Cardiac muscle cell (in vitro differentiated cells and primary cell): ENCODE measurements around the gene ICOSLG. TPM values are rescaled to one million over a fixed set of nuclear protein-coding genes. Genes with fewer than 3 reads are reported as not detected.
"Not testable (repeated sequence)": the region's sequence is repeated elsewhere in the genome, so short reads cannot be mapped to it uniquely, and the experiment has no call there.

ENCODE experiments used
- DNase-seq, 2 donors: peaks; one replicate each; pipeline versions ENCODE4 v3.0.0 to v3.0.0-alpha.2; 2010 to 2017; ENCODE audit warnings: low read depth in 1 of 2, low spot score in 1 of 2
- H3K27ac ChIP-seq: fragments of 200-600 bp; sonication (generic); 2 replicates; pipeline ENCODE4 v1.5.1; 2016
- H3K27me3 ChIP-seq: fragments of 200-600 bp; sonication (generic); 2 replicates; pipeline ENCODE4 v1.6.0; 2016; ENCODE audit warnings: control low read depth
- H3K36me3 ChIP-seq: fragments of 200-600 bp; sonication (generic); 2 replicates; pipeline ENCODE4 v1.5.1; 2016; ENCODE audit warnings: control low read depth
- H3K4me1 ChIP-seq: fragments of 200-600 bp; sonication (generic); 2 replicates; pipeline ENCODE4 v1.8.1; 2017; ENCODE audit warnings: low read depth, mild to moderate bottlenecking, mixed run types
- H3K4me3 ChIP-seq: fragments of 200-600 bp; sonication (generic); 2 replicates; pipeline ENCODE4 v1.5.1; 2016; ENCODE audit warnings: mild to moderate bottlenecking
- H3K9me3 ChIP-seq: fragments of 200-600 bp; sonication (generic); 2 replicates; pipeline ENCODE4 v1.5.1; 2017; ENCODE audit warnings: low read depth, mild to moderate bottlenecking, control low read depth
- polyA plus RNA-seq: library from polyadenylated mRNA; unstranded; fragments of >200 nt; fragmentation: Nextera tagmentation; extraction: Ambion mirVana; gene quantifications from 2 replicates; pipeline ENCODE4 v1.2.1, GENCODE V29; 2016
- total RNA-seq: library from RNA; depleted of rRNA; stranded (reverse); fragments of >200 nt; gene quantifications from 2 replicates; pipeline ENCODE4 v1.2.3, GENCODE V29; 2016
- TF ChIP-seq, protein P1 (sequence below): IDR thresholded peaks from 2 replicates; pipeline ENCODE4 v1.5.1; 2012; ENCODE audit warnings: low read depth, mild to moderate bottlenecking, low read length

ICOSLG gene
- total and polyA plus RNA-seq, 2 experiments from 2014 or later: 0.12 TPM; not detected in 1

DNA sequence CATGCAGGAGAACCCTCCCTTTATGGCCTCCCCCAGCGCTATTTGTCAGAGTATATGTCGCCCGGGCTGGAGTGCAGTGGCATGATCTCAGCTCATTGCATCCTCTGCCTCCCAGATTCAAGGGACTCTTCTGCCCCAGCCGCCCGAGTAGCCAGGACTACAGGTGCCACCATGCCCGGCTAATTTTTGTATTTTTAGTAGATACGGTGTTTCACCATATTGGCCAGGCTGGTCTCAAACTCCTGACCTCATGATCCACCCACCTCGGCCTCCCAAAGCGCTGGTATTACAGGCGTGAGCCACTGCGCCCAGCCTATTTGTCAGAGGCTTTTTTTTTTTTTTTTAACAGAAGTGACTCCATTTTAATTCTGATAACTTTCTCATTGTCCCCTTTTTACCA is 40.7 kb downstream of the ICOSLG start:
- H3K4me3 ChIP-seq: not testable (repeated sequence)

DNA sequence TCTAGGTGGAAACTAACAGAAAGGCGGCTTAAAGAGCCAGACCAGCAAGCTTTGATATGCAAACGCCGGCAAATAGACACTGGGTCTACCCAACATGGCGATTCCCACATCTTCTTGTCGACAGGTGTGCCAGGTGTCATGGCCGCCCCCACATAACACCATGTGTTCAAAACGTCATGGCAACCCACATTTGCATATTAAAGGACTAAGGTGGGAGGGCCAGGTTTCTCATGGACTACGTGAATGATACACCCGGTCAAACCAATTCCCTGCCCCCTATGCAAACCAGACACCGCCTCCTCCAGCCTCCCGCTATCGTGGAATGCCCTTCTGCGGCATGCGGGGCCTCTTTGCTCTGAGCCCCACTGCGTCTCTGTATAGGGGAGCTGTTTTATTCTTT is 41.3 kb downstream of the ICOSLG start:
- no peaks in the 10 kb centered on the region for H3K4me1 ChIP-seq
- no peak for DNase-seq
- H3K27ac ChIP-seq: no peak overlapping the region
- no peak overlapping the region for H3K4me3 ChIP-seq
- TF ChIP-seq, protein P1, sequence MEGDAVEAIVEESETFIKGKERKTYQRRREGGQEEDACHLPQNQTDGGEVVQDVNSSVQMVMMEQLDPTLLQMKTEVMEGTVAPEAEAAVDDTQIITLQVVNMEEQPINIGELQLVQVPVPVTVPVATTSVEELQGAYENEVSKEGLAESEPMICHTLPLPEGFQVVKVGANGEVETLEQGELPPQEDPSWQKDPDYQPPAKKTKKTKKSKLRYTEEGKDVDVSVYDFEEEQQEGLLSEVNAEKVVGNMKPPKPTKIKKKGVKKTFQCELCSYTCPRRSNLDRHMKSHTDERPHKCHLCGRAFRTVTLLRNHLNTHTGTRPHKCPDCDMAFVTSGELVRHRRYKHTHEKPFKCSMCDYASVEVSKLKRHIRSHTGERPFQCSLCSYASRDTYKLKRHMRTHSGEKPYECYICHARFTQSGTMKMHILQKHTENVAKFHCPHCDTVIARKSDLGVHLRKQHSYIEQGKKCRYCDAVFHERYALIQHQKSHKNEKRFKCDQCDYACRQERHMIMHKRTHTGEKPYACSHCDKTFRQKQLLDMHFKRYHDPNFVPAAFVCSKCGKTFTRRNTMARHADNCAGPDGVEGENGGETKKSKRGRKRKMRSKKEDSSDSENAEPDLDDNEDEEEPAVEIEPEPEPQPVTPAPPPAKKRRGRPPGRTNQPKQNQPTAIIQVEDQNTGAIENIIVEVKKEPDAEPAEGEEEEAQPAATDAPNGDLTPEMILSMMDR: no peak
- no peaks in the 10 kb centered on the region for H3K9me3 ChIP-seq
- no peaks in the 10 kb centered on the region for H3K36me3 ChIP-seq
- no peaks in the 10 kb centered on the region for H3K27me3 ChIP-seq

More for the DNA sequence above, 40.7 kb downstream of the ICOSLG start:
- not testable (repeated sequence) for H3K9me3 ChIP-seq, H3K4me1 ChIP-seq, DNase-seq, H3K27ac ChIP-seq, H3K36me3 ChIP-seq, H3K27me3 ChIP-seq

DNA sequence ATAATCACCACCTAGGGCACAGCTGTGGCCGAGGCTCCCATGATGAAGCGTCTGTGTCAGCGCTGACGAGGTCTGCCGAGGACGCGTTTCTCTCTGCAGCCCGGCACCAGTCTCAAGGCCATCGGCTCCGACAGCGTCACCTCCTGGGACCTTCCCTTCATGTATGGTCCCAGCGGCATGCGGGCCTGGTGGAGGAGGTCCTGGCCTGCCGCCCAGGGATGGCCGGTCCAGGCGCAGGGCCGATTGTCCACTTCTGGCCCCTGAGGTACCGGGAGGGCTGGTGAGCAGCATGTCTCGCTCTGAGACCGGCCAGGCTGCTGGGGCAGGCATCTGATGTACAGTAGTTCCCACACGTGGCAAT is 43.6 kb downstream of the ICOSLG start:
- H3K4me3 ChIP-seq, DNase-seq, H3K27me3 ChIP-seq, H3K27ac ChIP-seq, H3K36me3 ChIP-seq, H3K4me1 ChIP-seq, H3K9me3 ChIP-seq: not testable (repeated sequence)

DNA sequence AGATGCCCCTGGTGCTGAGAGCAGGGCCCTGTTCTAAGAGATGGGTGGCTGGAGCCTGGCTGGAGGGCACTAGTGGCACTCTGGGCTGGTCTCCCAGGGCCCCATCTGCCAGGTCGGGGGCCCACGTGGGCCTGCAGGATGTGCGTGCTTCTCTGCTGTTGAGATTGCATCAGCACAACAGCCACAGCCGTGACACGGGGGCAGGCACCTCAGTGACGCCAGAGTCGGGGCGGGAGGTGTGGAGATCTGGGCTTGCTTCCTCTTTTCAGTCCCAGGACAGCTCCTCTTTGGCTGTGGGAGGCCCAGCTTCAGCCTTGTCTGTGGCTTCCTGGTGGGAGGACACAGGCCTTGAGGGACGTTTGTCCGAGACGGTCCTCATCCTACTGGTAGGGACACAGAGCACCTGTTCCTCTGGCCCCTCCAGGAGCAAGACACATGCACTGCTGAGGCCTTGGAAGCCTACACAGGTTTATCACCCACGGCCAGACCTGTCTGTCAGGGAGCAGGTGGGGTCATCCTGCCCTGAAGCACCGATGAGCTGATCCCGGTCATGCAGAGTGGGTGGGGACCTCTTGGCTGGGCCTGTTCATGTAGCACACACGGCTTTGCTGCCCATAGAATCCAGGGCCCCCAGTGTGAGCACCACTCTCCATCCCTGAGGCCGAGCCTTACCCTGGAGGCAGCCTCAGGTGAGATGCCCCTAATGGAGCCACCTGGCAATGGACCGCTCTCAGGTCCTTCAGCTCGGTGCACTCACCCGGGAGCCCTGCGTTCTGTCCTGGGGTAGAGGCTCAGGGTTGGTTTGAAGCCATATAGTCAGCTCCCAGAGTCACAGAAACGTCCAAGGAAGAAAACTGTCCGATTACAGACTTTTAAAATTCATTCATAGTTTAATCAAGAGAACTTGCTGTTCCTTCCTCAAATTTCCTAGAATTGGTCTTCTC is 44.3 kb downstream of the ICOSLG start:
- not testable (repeated sequence) for H3K9me3 ChIP-seq, H3K27ac ChIP-seq, H3K36me3 ChIP-seq, H3K4me1 ChIP-seq, H3K27me3 ChIP-seq, H3K4me3 ChIP-seq, DNase-seq

DNA sequence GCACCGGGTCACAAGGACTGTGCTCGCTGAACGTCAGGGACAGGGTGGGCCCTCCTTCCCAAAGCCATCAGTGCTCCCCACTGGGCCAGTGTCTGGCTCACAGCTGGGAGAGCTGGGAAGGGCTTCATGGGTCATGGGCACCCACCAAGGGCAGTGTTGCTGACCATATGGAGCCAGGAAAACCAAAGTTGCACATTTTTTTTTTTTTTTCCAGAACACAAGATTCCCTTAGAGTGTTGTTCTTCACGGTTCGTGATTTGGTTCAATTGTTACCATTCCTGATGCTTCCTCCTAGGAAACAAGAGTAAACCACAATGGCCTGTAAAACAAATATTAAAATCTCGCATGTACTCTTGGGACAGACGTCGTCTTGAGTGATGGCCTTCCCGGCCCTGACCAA is 45.9 kb downstream of the ICOSLG start:
- H3K27me3 ChIP-seq, H3K4me1 ChIP-seq, H3K27ac ChIP-seq: not testable (repeated sequence)

DNA sequence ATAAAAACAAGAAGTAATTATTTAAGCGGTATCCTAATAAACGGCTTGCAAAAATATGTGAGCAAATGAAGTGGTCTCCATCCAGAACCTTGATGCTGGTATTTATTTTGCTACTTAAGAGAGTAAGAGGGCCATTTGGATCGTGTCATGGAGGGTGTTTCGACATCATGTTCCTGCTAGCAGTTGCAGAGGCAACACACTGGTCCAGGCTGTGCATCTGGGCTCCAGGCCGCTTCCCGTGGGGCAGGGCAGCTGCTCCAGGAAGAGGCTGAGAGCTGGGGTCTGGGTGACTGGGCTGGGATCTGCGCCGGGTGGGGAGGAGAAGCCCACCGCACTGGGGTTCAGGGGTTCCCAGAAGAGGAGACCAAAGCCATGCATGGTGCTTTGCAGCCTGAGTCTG is 46.3 kb downstream of the ICOSLG start:
- H3K27me3 ChIP-seq, H3K36me3 ChIP-seq, H3K27ac ChIP-seq, DNase-seq, H3K4me3 ChIP-seq, H3K9me3 ChIP-seq, H3K4me1 ChIP-seq: not testable (repeated sequence)

More for the DNA sequence above, 45.9 kb downstream of the ICOSLG start:
- not testable (repeated sequence) for H3K9me3 ChIP-seq, H3K4me3 ChIP-seq, H3K36me3 ChIP-seq, DNase-seq

DNA sequence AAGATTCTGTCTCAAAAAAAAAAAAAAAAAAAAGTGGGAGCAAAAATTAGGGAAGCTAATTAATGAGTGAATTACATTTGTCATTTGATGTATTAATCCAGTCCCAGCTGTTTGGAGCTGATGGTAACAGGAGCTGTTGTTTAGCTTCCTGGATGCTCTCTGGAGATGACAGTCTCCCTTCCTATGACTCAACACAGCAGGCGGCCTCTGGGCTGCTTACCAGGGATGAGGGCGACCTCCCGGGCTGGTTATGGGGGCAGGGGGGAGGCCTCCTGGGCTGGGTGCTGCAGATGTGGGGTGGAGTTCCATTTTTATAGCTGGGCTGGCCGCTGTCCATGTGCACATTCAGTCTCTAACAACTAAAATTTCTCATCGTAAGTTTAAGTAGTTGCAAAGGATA is 47.6 kb downstream of the ICOSLG start:
- DNase-seq, H3K27ac ChIP-seq, H3K9me3 ChIP-seq, H3K4me1 ChIP-seq, H3K36me3 ChIP-seq, H3K27me3 ChIP-seq, H3K4me3 ChIP-seq: not testable (repeated sequence)

DNA sequence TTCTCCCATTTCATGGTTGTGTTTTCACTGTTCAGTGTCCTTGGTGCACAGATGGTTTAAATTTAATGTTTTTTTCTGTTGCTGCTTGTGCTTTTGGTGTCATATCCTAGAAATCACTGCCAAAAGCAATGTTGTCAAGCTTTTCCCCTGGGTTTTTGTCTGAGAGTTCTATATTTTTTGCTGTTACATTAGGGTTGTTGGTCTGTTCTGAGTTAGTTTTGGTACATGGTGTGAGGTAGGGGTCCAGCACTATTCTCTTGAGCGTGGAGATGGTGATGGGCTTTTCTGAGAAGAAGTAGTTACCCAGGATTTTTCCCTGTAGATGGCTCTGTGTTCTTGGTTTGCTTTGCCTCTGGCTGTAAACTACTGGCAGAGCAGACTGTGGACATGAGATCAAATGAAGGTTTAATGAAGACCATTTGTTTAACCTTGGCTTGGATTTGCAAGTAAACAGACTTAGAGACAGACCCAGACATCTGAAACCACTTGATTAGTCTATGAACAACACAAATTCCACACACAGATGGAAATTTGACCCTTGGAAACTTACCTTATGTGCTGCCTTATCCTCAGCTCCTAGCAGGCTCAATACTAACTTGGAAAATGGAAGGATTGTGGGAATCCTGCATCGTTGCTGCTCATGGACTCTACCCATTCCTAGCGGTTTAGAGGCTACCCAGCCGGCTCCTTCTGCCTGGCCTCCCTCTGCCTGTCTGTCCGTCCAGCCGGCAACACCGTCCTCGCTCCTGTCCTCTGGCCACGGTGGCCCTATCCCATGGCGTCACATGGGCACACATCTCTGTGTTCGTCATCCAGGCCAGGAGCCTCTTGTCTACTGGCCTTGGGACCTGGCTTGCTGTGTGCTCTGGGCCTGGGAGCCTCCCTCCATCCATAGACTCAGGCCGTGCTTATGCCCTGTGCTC is 50.1 kb downstream of the ICOSLG start:
- not testable (repeated sequence) for H3K27ac ChIP-seq, H3K4me1 ChIP-seq, H3K27me3 ChIP-seq, H3K9me3 ChIP-seq, H3K36me3 ChIP-seq, DNase-seq, H3K4me3 ChIP-seq

DNA sequence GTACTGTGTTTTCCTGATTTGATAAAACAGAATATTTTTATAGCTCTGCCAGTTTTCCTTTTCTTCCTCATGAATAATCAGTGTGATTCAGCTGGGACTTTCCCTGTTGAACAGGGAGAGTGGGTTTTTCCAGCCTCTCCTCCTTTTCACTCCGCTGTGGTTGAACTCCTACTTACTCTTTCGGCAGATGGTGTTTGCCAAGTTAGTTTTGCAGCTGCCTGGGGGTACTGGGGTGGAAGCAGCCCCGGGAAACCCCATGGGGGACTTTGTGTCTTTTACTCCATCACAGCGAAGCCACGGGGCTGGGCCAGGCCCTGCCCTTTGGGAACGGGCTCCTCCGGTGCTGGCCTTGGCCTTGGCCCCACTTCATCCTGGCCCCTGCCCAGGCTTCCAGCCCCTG is 55.9 kb downstream of the ICOSLG start:
- H3K36me3 ChIP-seq, H3K4me1 ChIP-seq, DNase-seq, H3K9me3 ChIP-seq, H3K4me3 ChIP-seq, H3K27ac ChIP-seq, H3K27me3 ChIP-seq: not testable (repeated sequence)

DNA sequence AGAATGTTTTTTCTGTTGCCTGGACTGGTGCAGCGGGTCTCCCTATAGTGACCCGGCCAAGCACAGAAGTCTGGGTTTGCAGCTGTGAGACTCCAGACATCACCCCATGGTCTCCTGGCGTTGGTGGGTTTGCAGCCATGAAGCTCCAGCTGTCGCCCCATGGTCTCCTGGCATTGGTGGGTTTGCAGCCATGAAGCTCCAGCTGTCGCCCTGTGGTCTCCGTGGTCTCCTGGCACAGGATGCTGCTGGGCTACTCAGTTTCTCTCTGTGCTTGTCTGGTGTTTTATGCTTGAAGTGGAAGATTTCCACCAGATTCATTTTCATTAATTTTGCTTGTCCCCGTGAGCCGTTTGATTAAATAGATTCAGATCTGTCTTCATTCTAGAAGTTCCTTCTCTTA is 58.5 kb downstream of the ICOSLG start:
- H3K9me3 ChIP-seq, H3K36me3 ChIP-seq, DNase-seq, H3K27me3 ChIP-seq, H3K27ac ChIP-seq, H3K4me1 ChIP-seq, H3K4me3 ChIP-seq: not testable (repeated sequence)

DNA sequence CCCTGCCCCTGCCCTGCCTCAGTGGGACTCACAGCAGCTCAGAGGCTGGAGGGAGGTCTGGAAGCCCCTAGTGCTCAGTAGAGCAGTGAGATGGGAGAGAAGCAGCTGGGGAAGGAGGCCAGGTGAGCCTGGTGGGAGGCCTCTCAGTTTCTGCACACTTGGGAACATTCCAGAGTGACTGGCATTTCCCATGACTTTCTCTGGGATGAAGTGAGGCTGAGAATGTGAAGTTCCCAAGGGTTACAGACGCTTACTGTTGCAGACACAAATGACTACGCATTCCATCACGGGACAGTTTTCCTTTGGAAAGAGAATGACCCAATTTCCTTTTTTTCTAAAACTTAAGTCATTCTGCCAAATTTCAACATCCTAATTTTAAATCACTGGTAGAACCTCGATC is 59.2 kb downstream of the ICOSLG start:
- H3K36me3 ChIP-seq, H3K4me1 ChIP-seq, H3K27ac ChIP-seq, H3K9me3 ChIP-seq, H3K27me3 ChIP-seq, H3K4me3 ChIP-seq, DNase-seq: not testable (repeated sequence)

DNA sequence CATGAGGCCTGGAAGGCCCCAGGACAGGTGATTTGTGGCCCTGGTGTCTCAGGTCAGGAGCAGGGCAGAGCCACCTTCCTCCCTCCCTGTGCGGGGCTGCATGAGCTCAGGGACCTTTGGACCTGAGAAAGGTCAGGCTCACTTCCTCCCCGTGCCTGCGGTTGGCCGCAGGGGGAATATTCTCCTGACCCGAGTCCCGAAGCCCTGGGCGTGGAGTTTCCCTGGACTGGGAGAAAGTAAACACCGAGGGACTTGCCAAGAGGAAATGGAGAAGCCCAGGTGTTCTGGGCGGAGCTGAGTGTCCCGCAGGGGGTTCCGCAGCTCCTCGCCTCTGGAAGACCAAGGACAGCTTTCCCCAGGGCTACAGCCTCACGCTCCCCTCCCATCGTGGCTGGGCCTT is 64.6 kb downstream of the ICOSLG start:
- not testable (repeated sequence) for DNase-seq

DNA sequence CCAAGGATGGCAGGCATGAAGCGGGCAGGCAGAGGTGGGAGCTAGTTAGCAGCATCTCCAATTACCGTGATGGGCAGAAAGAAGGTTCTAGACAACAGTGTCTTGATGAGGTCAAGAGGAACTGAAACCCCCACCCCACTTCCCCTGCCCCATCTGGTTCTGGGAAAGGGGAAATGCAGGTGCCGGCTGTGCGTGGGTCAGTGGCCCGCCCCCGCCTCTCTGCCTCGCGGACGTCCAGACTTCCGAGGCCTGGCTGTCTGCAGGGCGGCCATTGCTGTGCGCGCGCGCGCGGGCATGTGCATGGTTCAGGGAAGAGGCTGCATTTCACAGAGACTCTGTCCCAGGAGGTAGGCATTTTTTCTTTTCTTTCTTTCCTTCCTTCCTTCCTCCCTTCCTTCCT is 65.6 kb downstream of the ICOSLG start:
- DNase-seq, H3K4me1 ChIP-seq, H3K36me3 ChIP-seq, H3K27me3 ChIP-seq, H3K9me3 ChIP-seq, H3K27ac ChIP-seq, H3K4me3 ChIP-seq: not testable (repeated sequence)

More for the DNA sequence above, 64.6 kb downstream of the ICOSLG start:
- H3K27ac ChIP-seq, H3K4me1 ChIP-seq, H3K4me3 ChIP-seq, H3K9me3 ChIP-seq, H3K36me3 ChIP-seq, H3K27me3 ChIP-seq: not testable (repeated sequence)
